Liver (tissue), 9 donors: Measurements from ENCODE around the gene ANKFN1. TPM values are rescaled to one million over a fixed set of nuclear protein-coding genes. Genes with fewer than 3 reads are reported as not detected.

Source experiments
- DNase-seq: peaks from one replicate; pipeline ENCODE4 v3.0.0-alpha.2; 2017; ENCODE audit warnings: low spot score
- H3K27ac ChIP-seq, 2 donors: one replicate each; pipeline ENCODE4 v1.7.0; 2013; ENCODE audit warnings: inconsistent platforms in 2 of 2, low read length in 2 of 2, control low read depth in 1 of 2, low read depth in 1 of 2, mild to moderate bottlenecking in 1 of 2
- H3K27me3 ChIP-seq, 4 donors: one replicate each; pipeline versions ENCODE4 v1.6.1 to v1.7.0; 2013; ENCODE audit warnings: low read length in 3 of 4, inconsistent platforms in 1 of 4, mild to moderate bottlenecking in 1 of 4, moderate library complexity in 1 of 4; ENCODE audit not compliant: control insufficient read depth in 4 of 4, insufficient read depth in 4 of 4
- H3K36me3 ChIP-seq, 4 donors: one replicate each; pipeline versions ENCODE4 v1.6.1 to v1.7.0; 2013; ENCODE audit warnings: low read length in 3 of 4, mild to moderate bottlenecking in 3 of 4, low read depth in 1 of 4, moderate library complexity in 1 of 4; ENCODE audit not compliant: control insufficient read depth in 4 of 4, insufficient read depth in 3 of 4
- H3K4me1 ChIP-seq, 4 donors: one replicate each; pipeline versions ENCODE4 v1.6.1 to v1.7.0; 2013; ENCODE audit warnings: low read length in 3 of 4, mild to moderate bottlenecking in 3 of 4, moderate library complexity in 1 of 4; ENCODE audit not compliant: control insufficient read depth in 4 of 4, insufficient read depth in 4 of 4
- H3K4me3 ChIP-seq, 3 donors: one replicate each; pipeline versions ENCODE4 v1.6.1 to v1.7.0; 2013; ENCODE audit warnings: low read length in 3 of 3, control low read depth in 1 of 3, low read depth in 1 of 3, mild to moderate bottlenecking in 1 of 3
- H3K9ac ChIP-seq, 2 donors: one replicate each; pipeline ENCODE4 v1.7.0; 2013; ENCODE audit warnings: low read length in 2 of 2, mild to moderate bottlenecking in 2 of 2, moderate library complexity in 2 of 2, control low read depth in 1 of 2, low read depth in 1 of 2
- H3K9me3 ChIP-seq, 4 donors: one replicate each; pipeline versions ENCODE4 v1.6.1 to v1.7.0; 2013; ENCODE audit warnings: low read length in 3 of 4; ENCODE audit not compliant: control insufficient read depth in 4 of 4
- ATF3 ChIP-seq: IDR thresholded peaks from 2 replicates; pipeline ENCODE4 v1.6.1; 2016; ENCODE audit warnings: antibody characterized with exemption
- CTCF ChIP-seq: fragments of 150-350 bp; IDR thresholded peaks from 2 replicates; pipeline ENCODE4 v1.5.1; 2017; ENCODE audit warnings: improper control_type of control experiment, low read depth, low read length; ENCODE audit not compliant: missing input control
- EGR1 ChIP-seq, 2 donors: IDR thresholded peaks; 2 replicates each; pipeline ENCODE4 v1.6.1; 2016 to 2018; ENCODE audit warnings: antibody characterized with exemption in 2 of 2, low read depth in 2 of 2
- FOXA1 ChIP-seq: IDR thresholded peaks from 2 replicates; pipeline ENCODE4 v1.6.1; 2016; ENCODE audit warnings: antibody characterized with exemption
- FOXA2 ChIP-seq: IDR thresholded peaks from 2 replicates; pipeline ENCODE4 v1.6.1; 2016; ENCODE audit warnings: antibody characterized with exemption
- GABPA ChIP-seq, 2 donors: IDR thresholded peaks in 1 of 2; conservative IDR thresholded peaks in 1 of 2; 2 replicates each; pipeline ENCODE4 v1.6.1; 2016; ENCODE audit warnings: antibody characterized with exemption in 2 of 2, mild to moderate bottlenecking in 1 of 2, moderate library complexity in 1 of 2
- HNF4A ChIP-seq, 2 donors: conservative IDR thresholded peaks; 2 replicates each; pipeline ENCODE4 v1.6.1; 2016; ENCODE audit warnings: antibody characterized with exemption in 2 of 2, mild to moderate bottlenecking in 2 of 2
- HNF4G ChIP-seq: IDR thresholded peaks from 2 replicates; pipeline ENCODE4 v1.6.1; 2016; ENCODE audit warnings: antibody characterized with exemption
- JUND ChIP-seq, 2 donors: IDR thresholded peaks; 2 replicates each; pipeline ENCODE4 v1.6.1; 2016; ENCODE audit warnings: antibody characterized with exemption in 2 of 2
- MAX ChIP-seq: IDR thresholded peaks from 2 replicates; pipeline ENCODE4 v1.6.1; 2016; ENCODE audit warnings: antibody characterized with exemption
- NR2F2 ChIP-seq: IDR thresholded peaks from 2 replicates; pipeline ENCODE4 v1.6.1; 2016; ENCODE audit warnings: antibody characterized with exemption
- RAD21 ChIP-seq, 2 donors: IDR thresholded peaks; 2 replicates each; pipeline ENCODE4 v1.6.1; 2016; ENCODE audit warnings: antibody characterized with exemption in 2 of 2, mild to moderate bottlenecking in 2 of 2
- RXRA ChIP-seq, 2 donors: IDR thresholded peaks; 2 replicates each; pipeline ENCODE4 v1.6.1; 2017 to 2018; ENCODE audit warnings: antibody characterized with exemption in 2 of 2, mild to moderate bottlenecking in 1 of 2
- SP1 ChIP-seq: IDR thresholded peaks from 2 replicates; pipeline ENCODE4 v1.6.1; 2018; ENCODE audit warnings: antibody characterized with exemption, mild to moderate bottlenecking
- TAF1 ChIP-seq: conservative IDR thresholded peaks from 2 replicates; pipeline ENCODE4 v1.6.1; 2016; ENCODE audit warnings: antibody characterized with exemption, mild to moderate bottlenecking
- YY1 ChIP-seq: IDR thresholded peaks from 2 replicates; pipeline ENCODE4 v1.6.1; 2016; ENCODE audit warnings: antibody characterized with exemption, mild to moderate bottlenecking
- ZBTB33 ChIP-seq: IDR thresholded peaks from 2 replicates; pipeline ENCODE4 v1.6.1; 2016; ENCODE audit warnings: antibody characterized with exemption
- WGBS: extraction: QIAGEN DNeasy Blood & Tissue Kit; methylation state at CpG from one replicate; pipeline ENCODE4 v1.1.7; 2013; 5-methylcytosine and 5-hydroxymethylcytosine counted together
- polyA plus RNA-seq, 2 donors: library from polyadenylated mRNA; stranded (reverse) in 1 of 2; unstranded in 1 of 2; fragments of 200-250 nt in 1 of 2; fragments of >200 nt in 1 of 2; fragmentation: Nextera tagmentation in 1 of 2; extraction: Ambion mirVana in 1 of 2; gene quantifications; one replicate each; pipeline versions ENCODE4 v1.2.1 to v1.2.3, GENCODE V29; 2013 to 2015
- total RNA-seq, 2 donors: library from RNA; depleted of rRNA; stranded (reverse); fragments of >200 nt; gene quantifications; one replicate each; pipeline ENCODE4 v1.2.3, GENCODE V29; 2014
- donor health status: healthy.
- donor health status: healthy.
- donor health status: healthy.
- donor health status: healthy.
- donor health status: healthy.

Gene ANKFN1
- total and polyA plus RNA-seq, 4 donors: not detected

GRCh38 chr17:56495556-56495955 lies 342.3 kb downstream of the ANKFN1 start:
- Histone ChIP-seq H3K4me1 (no peaks in the 10 kb centered on the region), H3K9me3 (no peaks in the 10 kb centered on the region), H3K4me3 (no peak overlapping the region), H3K36me3 (no peaks in the 10 kb centered on the region), H3K9ac (no peak overlapping the region), H3K27me3 (no peaks in the 10 kb centered on the region), H3K27ac (no peak overlapping the region)
- TF ChIP-seq TAF1 (no peak), HNF4A (conservative IDR thresholded peaks at IDR 0.05) (no peak), NR2F2 (no peak), JUND (IDR thresholded peaks at IDR 0.05) (no peak), HNF4G (no peak), EGR1 (IDR thresholded peaks at IDR 0.05; ENCODE audit: low read depth in 2 of 2) (no peak), ZBTB33 (no peak), FOXA1 (no peak), MAX (no peak), FOXA2 (no peak), YY1 (no peak), RXRA (IDR thresholded peaks at IDR 0.05) (no peak), ATF3 (no peak), CTCF (no peak), RAD21 (IDR thresholded peaks at IDR 0.05) (no peak)
- WGBS: 68% methylated on average over 3 of the region's 3 CpGs
- no peak for DNase-seq

GRCh38 chr17:56497132-56497531 lies 343.9 kb downstream of the ANKFN1 start:
- Histone ChIP-seq H3K4me1 (no peaks in the 10 kb centered on the region), H3K4me3 (no peak overlapping the region), H3K36me3 (no peaks in the 10 kb centered on the region), H3K9ac (no peak overlapping the region), H3K27ac (no peak overlapping the region), H3K9me3 (no peaks in the 10 kb centered on the region), H3K27me3 (no peaks in the 10 kb centered on the region)
- WGBS: 73% methylated on average over 2 of the region's 2 CpGs
- no peak for DNase-seq
- TF ChIP-seq RXRA (IDR thresholded peaks at IDR 0.05) (no peak), HNF4A (conservative IDR thresholded peaks at IDR 0.05) (no peak), MAX (no peak), NR2F2 (no peak), FOXA2 (no peak), SP1 (no peak), ZBTB33 (no peak), YY1 (no peak), GABPA (IDR thresholded peaks at IDR 0.05 in 1 of 2, conservative IDR thresholded peaks at IDR 0.05 in 1 of 2) (no peak), TAF1 (no peak), RAD21 (IDR thresholded peaks at IDR 0.05) (no peak)
